Iris pigment epithelial cell (primary cell): ENCODE results near the gene BMF.
"Not testable (repeated sequence)": the region's sequence is repeated elsewhere in the genome, so short reads cannot be mapped to it uniquely, and the experiment has no call there.

ENCODE experiments used
- DNase-seq: peaks from one replicate; pipeline ENCODE4 v3.0.0-alpha.2; 2011; ENCODE audit warnings: low read depth

Gene BMF

GRCh38 chr15:40128766-40129660 is 20.3 kb upstream of the BMF start:
- no peak for DNase-seq

GRCh38 chr15:40125950-40126349 is 17.3 kb upstream of the BMF start:
- no peak for DNase-seq

GRCh38 chr15:40124807-40125285 is 16.2 kb upstream of the BMF start:
- not testable (repeated sequence) for DNase-seq

- DNase-seq = not testable (repeated sequence)
Measured at GRCh38 chr15:40124333-40124732, 15.7 kb upstream of the BMF start.

GRCh38 chr15:40123863-40124262 is 15.2 kb upstream of the BMF start:
- not testable (repeated sequence) for DNase-seq

- not testable (repeated sequence) for DNase-seq
Measured at GRCh38 chr15:40122989-40123388, 14.3 kb upstream of the BMF start.

- no peak for DNase-seq
Measured at GRCh38 chr15:40121911-40122638, 13.4 kb upstream of the BMF start.

- no peak for DNase-seq
Measured at GRCh38 chr15:40118473-40118872, 9.8 kb upstream of the BMF start.

- DNase-seq = no peak
Measured at GRCh38 chr15:40115670-40116093, 7.0 kb upstream of the BMF start.

GRCh38 chr15:40115106-40115505 is 6.4 kb upstream of the BMF start:
- DNase-seq = not testable (repeated sequence)

- DNase-seq = no peak
Measured at GRCh38 chr15:40114218-40114617, 5.5 kb upstream of the BMF start.

GRCh38 chr15:40112789-40113188 is 4.1 kb upstream of the BMF start:
- no peak for DNase-seq

GRCh38 chr15:40111888-40112287 is 3.2 kb upstream of the BMF start:
- DNase-seq = no peak

- DNase-seq = no peak
Measured at GRCh38 chr15:40110866-40111550, 2.3 kb upstream of the BMF start.

GRCh38 chr15:40108061-40108854 is 421 bp downstream of the BMF start:
- DNase-seq = peak; percentile 32

GRCh38 chr15:40106203-40107161 is 2.2 kb downstream of the BMF start:
- DNase-seq = peak; percentile 76

- DNase-seq = no peak
Measured at GRCh38 chr15:40105517-40106202, 3.0 kb downstream of the BMF start.

- peak; percentile 75 for DNase-seq
Measured at GRCh38 chr15:40104865-40105516, 3.7 kb downstream of the BMF start.

- DNase-seq = no peak
Measured at GRCh38 chr15:40104296-40104864, 4.3 kb downstream of the BMF start.
